HCT116 (cell line): ENCODE measurements around the gene SLA2.

Source experiments
- JUND ChIP-seq: IDR thresholded peaks from 2 replicates; pipeline ENCODE4 v1.6.1; 2012
- RAD21 ChIP-seq: IDR thresholded peaks from 2 replicates; pipeline ENCODE4 v1.6.1; 2012; ENCODE audit warnings: low read depth, mild to moderate bottlenecking
- ZNF274 ChIP-seq: fragments of 200-500 bp; sonication (Bioruptor generic); IDR thresholded peaks from 2 replicates; pipeline ENCODE4 v1.6.1; 2014; ENCODE audit warnings: mild to moderate bottlenecking, low read depth, low read length, inconsistent platforms
- TF ChIP-seq, protein P1 (sequence below), 3 experiments: fragments of 200-600 bp in 1 of 3; sonication (generic) in 1 of 3; IDR thresholded peaks in 2 of 3; conservative IDR thresholded peaks in 1 of 3; 2 replicates each; pipeline ENCODE4 v1.5.1; 2012 to 2017; ENCODE audit warnings: low read depth in 2 of 3, low read length in 2 of 3, antibody characterized with exemption in 1 of 3, borderline replicate concordance in 1 of 3, control low read depth in 1 of 3, mild to moderate bottlenecking in 1 of 3, mixed read lengths in 1 of 3, mixed run types in 1 of 3, moderate library complexity in 1 of 3; ENCODE audit not compliant: insufficient read depth in 1 of 3

DNA sequence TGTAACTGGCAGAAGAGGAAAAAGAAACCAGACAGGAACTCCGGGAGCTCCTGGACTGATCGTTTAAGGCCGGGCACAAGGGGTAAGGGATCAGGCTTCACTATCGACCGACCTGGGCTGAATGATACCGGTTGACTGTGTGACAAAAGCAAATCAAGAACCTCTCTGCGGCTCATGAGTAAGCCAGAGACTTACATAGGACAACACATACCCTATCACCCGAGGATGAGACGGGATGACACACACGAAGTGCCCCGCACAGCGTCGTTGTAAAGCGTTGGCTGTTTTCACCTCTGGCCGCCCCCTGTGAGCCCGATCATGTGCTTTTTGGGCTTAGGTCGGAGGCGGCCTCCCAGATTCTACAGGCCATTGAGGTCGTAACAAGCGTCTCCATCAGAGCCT, 73.3 kb downstream of the SLA2 start:
- TF ChIP-seq, protein P1, sequence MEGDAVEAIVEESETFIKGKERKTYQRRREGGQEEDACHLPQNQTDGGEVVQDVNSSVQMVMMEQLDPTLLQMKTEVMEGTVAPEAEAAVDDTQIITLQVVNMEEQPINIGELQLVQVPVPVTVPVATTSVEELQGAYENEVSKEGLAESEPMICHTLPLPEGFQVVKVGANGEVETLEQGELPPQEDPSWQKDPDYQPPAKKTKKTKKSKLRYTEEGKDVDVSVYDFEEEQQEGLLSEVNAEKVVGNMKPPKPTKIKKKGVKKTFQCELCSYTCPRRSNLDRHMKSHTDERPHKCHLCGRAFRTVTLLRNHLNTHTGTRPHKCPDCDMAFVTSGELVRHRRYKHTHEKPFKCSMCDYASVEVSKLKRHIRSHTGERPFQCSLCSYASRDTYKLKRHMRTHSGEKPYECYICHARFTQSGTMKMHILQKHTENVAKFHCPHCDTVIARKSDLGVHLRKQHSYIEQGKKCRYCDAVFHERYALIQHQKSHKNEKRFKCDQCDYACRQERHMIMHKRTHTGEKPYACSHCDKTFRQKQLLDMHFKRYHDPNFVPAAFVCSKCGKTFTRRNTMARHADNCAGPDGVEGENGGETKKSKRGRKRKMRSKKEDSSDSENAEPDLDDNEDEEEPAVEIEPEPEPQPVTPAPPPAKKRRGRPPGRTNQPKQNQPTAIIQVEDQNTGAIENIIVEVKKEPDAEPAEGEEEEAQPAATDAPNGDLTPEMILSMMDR (IDR thresholded peaks at IDR 0.05 in 2 of 3, conservative IDR thresholded peaks at IDR 0.05 in 1 of 3; ENCODE audit: borderline replicate concordance in 1 of 3, insufficient read depth in 1 of 3, low read depth in 2 of 3, low read length in 2 of 3), result no peak
- TF ChIP-seq ZNF274 (no peak), JUND (no peak), RAD21 (no peak)
